HepG2 (cell line): ENCODE measurements around the gene NDST1. TPM values are rescaled to one million over a fixed set of nuclear protein-coding genes. Genes with fewer than 3 reads are reported as not detected.

ENCODE experiments used
- FOXK1 ChIP-seq: sonication (generic); formaldehyde crosslinking; IDR thresholded peaks from 2 replicates; pipeline ENCODE4 v1.4.0; 2020; ENCODE audit warnings: low read depth, missing genetic modification reagents, borderline replicate concordance
- GATA4 ChIP-seq: sonication (generic); IDR thresholded peaks from 2 replicates; pipeline ENCODE4 v1.6.1; 2016; ENCODE audit warnings: antibody characterized with exemption, low read depth, borderline replicate concordance
- GFI1 ChIP-seq: sonication (generic); formaldehyde crosslinking; IDR thresholded peaks from 2 replicates; pipeline ENCODE4 v1.5.0; 2020; ENCODE audit warnings: missing genetic modification reagents, mild to moderate bottlenecking, borderline replicate concordance
- HNF4G ChIP-seq, 2 experiments: sonication (generic) in 1 of 2; formaldehyde crosslinking in 1 of 2; IDR thresholded peaks; 2 replicates each; pipeline versions ENCODE4 v1.4.0 to v1.6.1; 2011 to 2020; ENCODE audit warnings: borderline replicate concordance in 2 of 2, low read depth in 2 of 2, mild to moderate bottlenecking in 2 of 2, low read length in 1 of 2, missing genetic modification reagents in 1 of 2, moderate library complexity in 1 of 2
- KLF16 ChIP-seq, 2 experiments: sonication (generic) in 1 of 2; formaldehyde crosslinking in 1 of 2; IDR thresholded peaks; 2 replicates each; pipeline versions ENCODE4 v1.6.1 to v1.8.0; 2016 to 2023; ENCODE audit warnings: missing genetic modification reagents in 2 of 2, missing compliant biosample characterization in 1 of 2
- NR2F2 ChIP-seq: IDR thresholded peaks from 2 replicates; pipeline ENCODE4 v1.6.1; 2012; ENCODE audit warnings: low read depth, inconsistent platforms, borderline replicate concordance
- PAXIP1 ChIP-seq: sonication (generic); formaldehyde crosslinking; conservative IDR thresholded peaks from 2 replicates; pipeline ENCODE4 v1.4.0; 2020; ENCODE audit warnings: mild to moderate bottlenecking, missing genetic modification reagents, moderate library complexity
- SMARCE1 ChIP-seq: fragments of 450-650 bp; IDR thresholded peaks from 2 replicates; pipeline ENCODE4 v1.6.1; 2017; ENCODE audit warnings: borderline replicate concordance
- TMF1 ChIP-seq: sonication (generic); formaldehyde crosslinking; IDR thresholded peaks from 2 replicates; pipeline ENCODE4 v1.8.1; 2022; ENCODE audit warnings: low read depth, missing genetic modification reagents
- ZKSCAN5 ChIP-seq: sonication (generic); formaldehyde crosslinking; IDR thresholded peaks from 2 replicates; pipeline ENCODE4 v1.5.1; 2020; ENCODE audit warnings: mild to moderate bottlenecking, missing genetic modification reagents
- ZMYM2 ChIP-seq: sonication (generic); formaldehyde crosslinking; IDR thresholded peaks from 2 replicates; pipeline ENCODE4 v1.8.0; 2022; ENCODE audit warnings: mild to moderate bottlenecking, missing genetic modification reagents
- ZNF292 ChIP-seq: sonication (generic); formaldehyde crosslinking; IDR thresholded peaks from 2 replicates; pipeline ENCODE4 v1.8.1; 2022; ENCODE audit warnings: mild to moderate bottlenecking, low read depth, missing genetic modification reagents, borderline replicate concordance
- ZNF513 ChIP-seq: sonication (generic); formaldehyde crosslinking; conservative IDR thresholded peaks from 2 replicates; pipeline ENCODE4 v1.5.0; 2020; ENCODE audit warnings: missing genetic modification reagents
- ZNF546 ChIP-seq: sonication (generic); formaldehyde crosslinking; conservative IDR thresholded peaks from 2 replicates; pipeline ENCODE4 v1.8.1; 2023; ENCODE audit warnings: mild to moderate bottlenecking, missing genetic modification reagents
- polyA plus RNA-seq, 8 experiments: library from polyadenylated mRNA; depleted of rRNA in 3 of 8; stranded (reverse) in 7 of 8; unstranded in 1 of 8; fragments of >200 nt; fragmentation: Illumina TruSeq in 4 of 8; extraction: Trizol in 4 of 8; gene quantifications; 2 replicates each; pipeline versions ENCODE4 v1.2.1 to v1.2.3, GENCODE V29; 2011 to 2016; ENCODE audit warnings: low read depth in 4 of 8, missing spikeins in 1 of 8, mixed read lengths in 1 of 8; ENCODE audit not compliant: insufficient read depth in 1 of 8
- total RNA-seq, 5 experiments: library from RNA; depleted of rRNA; stranded (reverse); fragments of >200 nt; fragmentation: Illumina TruSeq; extraction: Trizol; gene quantifications; 2 replicates each; pipeline ENCODE4 v1.2.3, GENCODE V29; 2016; ENCODE audit warnings: low read depth in 1 of 5
- TF ChIP-seq, protein P1 (sequence below): sonication (generic); formaldehyde crosslinking; IDR thresholded peaks from 2 replicates; pipeline ENCODE4 v1.4.0; 2020; ENCODE audit warnings: mild to moderate bottlenecking, low read depth, missing genetic modification reagents
- TF ChIP-seq, protein P2 (sequence below): IDR thresholded peaks from 2 replicates; pipeline ENCODE4 v1.6.1; 2012; ENCODE audit warnings: low read length, improper control_type of control experiment
- TF ChIP-seq, protein P3 (sequence below): sonication (generic); formaldehyde crosslinking; IDR thresholded peaks from 2 replicates; pipeline ENCODE4 v1.5.0; 2020; ENCODE audit warnings: missing genetic modification reagents, mild to moderate bottlenecking, borderline replicate concordance

The NDST1 gene
- total and polyA plus RNA-seq, 2 of the 13 experiments (the other 11 are each of a cell fraction or from before 2014, with no cell fraction given): 23.8 to 26.2 TPM

- TF ChIP-seq, protein P1, sequence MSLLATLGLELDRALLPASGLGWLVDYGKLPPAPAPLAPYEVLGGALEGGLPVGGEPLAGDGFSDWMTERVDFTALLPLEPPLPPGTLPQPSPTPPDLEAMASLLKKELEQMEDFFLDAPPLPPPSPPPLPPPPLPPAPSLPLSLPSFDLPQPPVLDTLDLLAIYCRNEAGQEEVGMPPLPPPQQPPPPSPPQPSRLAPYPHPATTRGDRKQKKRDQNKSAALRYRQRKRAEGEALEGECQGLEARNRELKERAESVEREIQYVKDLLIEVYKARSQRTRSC (CRISPR knock-in tag): no peak
- TF ChIP-seq, protein P2, sequence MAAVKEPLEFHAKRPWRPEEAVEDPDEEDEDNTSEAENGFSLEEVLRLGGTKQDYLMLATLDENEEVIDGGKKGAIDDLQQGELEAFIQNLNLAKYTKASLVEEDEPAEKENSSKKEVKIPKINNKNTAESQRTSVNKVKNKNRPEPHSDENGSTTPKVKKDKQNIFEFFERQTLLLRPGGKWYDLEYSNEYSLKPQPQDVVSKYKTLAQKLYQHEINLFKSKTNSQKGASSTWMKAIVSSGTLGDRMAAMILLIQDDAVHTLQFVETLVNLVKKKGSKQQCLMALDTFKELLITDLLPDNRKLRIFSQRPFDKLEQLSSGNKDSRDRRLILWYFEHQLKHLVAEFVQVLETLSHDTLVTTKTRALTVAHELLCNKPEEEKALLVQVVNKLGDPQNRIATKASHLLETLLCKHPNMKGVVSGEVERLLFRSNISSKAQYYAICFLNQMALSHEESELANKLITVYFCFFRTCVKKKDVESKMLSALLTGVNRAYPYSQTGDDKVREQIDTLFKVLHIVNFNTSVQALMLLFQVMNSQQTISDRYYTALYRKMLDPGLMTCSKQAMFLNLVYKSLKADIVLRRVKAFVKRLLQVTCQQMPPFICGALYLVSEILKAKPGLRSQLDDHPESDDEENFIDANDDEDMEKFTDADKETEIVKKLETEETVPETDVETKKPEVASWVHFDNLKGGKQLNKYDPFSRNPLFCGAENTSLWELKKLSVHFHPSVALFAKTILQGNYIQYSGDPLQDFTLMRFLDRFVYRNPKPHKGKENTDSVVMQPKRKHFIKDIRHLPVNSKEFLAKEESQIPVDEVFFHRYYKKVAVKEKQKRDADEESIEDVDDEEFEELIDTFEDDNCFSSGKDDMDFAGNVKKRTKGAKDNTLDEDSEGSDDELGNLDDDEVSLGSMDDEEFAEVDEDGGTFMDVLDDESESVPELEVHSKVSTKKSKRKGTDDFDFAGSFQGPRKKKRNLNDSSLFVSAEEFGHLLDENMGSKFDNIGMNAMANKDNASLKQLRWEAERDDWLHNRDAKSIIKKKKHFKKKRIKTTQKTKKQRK: no peak
- no peak for TF ChIP-seq ZMYM2 (CRISPR knock-in tag)
- no peak for TF ChIP-seq FOXK1 (CRISPR knock-in tag)
- peak; percentile 97 for TF ChIP-seq ZKSCAN5 (CRISPR knock-in tag)
- no peak for TF ChIP-seq ZNF292
- TF ChIP-seq SMARCE1: no peak
- no peak for TF ChIP-seq GFI1
- TF ChIP-seq ZNF513 (CRISPR knock-in tag): no peak
- TF ChIP-seq TMF1 (CRISPR knock-in tag): no peak
- TF ChIP-seq, protein P3, sequence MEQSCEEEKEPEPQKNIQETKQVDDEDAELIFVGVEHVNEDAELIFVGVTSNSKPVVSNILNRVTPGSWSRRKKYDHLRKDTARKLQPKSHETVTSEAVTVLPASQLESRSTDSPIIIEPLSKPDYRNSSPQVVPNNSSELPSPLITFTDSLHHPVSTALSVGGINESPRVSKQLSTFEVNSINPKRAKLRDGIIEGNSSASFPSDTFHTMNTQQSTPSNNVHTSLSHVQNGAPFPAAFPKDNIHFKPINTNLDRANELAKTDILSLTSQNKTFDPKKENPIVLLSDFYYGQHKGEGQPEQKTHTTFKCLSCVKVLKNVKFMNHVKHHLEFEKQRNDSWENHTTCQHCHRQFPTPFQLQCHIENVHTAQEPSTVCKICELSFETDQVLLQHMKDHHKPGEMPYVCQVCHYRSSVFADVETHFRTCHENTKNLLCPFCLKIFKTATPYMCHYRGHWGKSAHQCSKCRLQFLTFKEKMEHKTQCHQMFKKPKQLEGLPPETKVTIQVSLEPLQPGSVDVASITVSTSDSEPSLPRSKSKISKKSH (CRISPR knock-in tag): no peak; the same call in 1 of the 2 replicates
- no peak for TF ChIP-seq ZNF546 (CRISPR knock-in tag)
- TF ChIP-seq NR2F2: no peak
- TF ChIP-seq KLF16 (CRISPR knock-in tag; IDR thresholded peaks at IDR 0.05): no peak
- TF ChIP-seq PAXIP1 (CRISPR knock-in tag): 0 out of 2 replicates have a peak, but pooled peaks have one; percentile 25
- TF ChIP-seq GATA4: no peak
- 0 out of 2 replicates have a peak, but pooled peaks have one; percentile 12 for TF ChIP-seq HNF4G (IDR thresholded peaks at IDR 0.05; ENCODE audit: borderline replicate concordance, low read depth, low read length)
- TF ChIP-seq HNF4G (CRISPR knock-in tag; IDR thresholded peaks at IDR 0.05; ENCODE audit: borderline replicate concordance, low read depth): no peak
These were observed 68.0 kb downstream of the NDST1 start (continued) for GRCh38 chr5:150575745-150576448.
